Right forelimb (tissue), 1 donor: ENCODE results near the gene THAP8.

ENCODE experiments used
- DNase-seq: peaks from one replicate; pipeline ENCODE4 v3.0.0-alpha.2; 2018

Gene THAP8

GRCh38 chr19:36028313-36029041 lies 25.6 kb downstream of the THAP8 start:
- DNase-seq, result no peak

GRCh38 chr19:36027696-36028095 lies 26.4 kb downstream of the THAP8 start:
- DNase-seq, result no peak

GRCh38 chr19:36026091-36026876 lies 27.8 kb downstream of the THAP8 start:
- no peak for DNase-seq

GRCh38 chr19:36025541-36025940 lies 28.5 kb downstream of the THAP8 start:
- DNase-seq, result no peak

- DNase-seq, result no peak
Observed at GRCh38 chr19:36023432-36023831, 30.7 kb downstream of the THAP8 start.

GRCh38 chr19:36019061-36019670 lies 34.9 kb downstream of the THAP8 start:
- no peak for DNase-seq

GRCh38 chr19:36014012-36014924 lies 39.8 kb downstream of the THAP8 start, which contains the start of gene ALKBH6:
ALKBH6 (minus strand) TSS chr19:36014213; CDS start chr19:36013397, 816 bp downstream.
- DNase-seq, result peak; percentile 99

GRCh38 chr19:36013280-36014011 lies 40.6 kb downstream of the THAP8 start:
- DNase-seq, result no peak

GRCh38 chr19:36010402-36010801 lies 43.7 kb downstream of the THAP8 start:
- DNase-seq, result no peak

- no peak for DNase-seq
Observed at GRCh38 chr19:36009633-36010379, 44.3 kb downstream of the THAP8 start.

- DNase-seq, result peak; percentile 73
Observed at GRCh38 chr19:36009220-36009619, 44.9 kb downstream of the THAP8 start.

GRCh38 chr19:36008336-36008978 lies 45.6 kb downstream of the THAP8 start, which contains the start of gene SYNE4:
SYNE4 (minus strand) TSS chr19:36008813; CDS start chr19:36008681, 132 bp downstream.
- no peak for DNase-seq

- no peak for DNase-seq
Observed at GRCh38 chr19:36006955-36007354, 47.1 kb downstream of the THAP8 start.

- no peak for DNase-seq
Observed at GRCh38 chr19:36003284-36003683, 50.8 kb downstream of the THAP8 start.

- no peak for DNase-seq
Observed at GRCh38 chr19:36001605-36002004, 52.5 kb downstream of the THAP8 start.

- DNase-seq, result no peak
Observed at GRCh38 chr19:35996777-35997176, 57.3 kb downstream of the THAP8 start.

- DNase-seq, result peak; percentile 94
Observed at GRCh38 chr19:35995048-35995993, 58.8 kb downstream of the THAP8 start, which contains the start of gene SDHAF1. SDHAF1 (plus strand) TSS chr19:35995188; CDS start chr19:35995275, 87 bp downstream.

- DNase-seq, result no peak
Observed at GRCh38 chr19:35993923-35994598, 60.0 kb downstream of the THAP8 start.
